ENCODE measurements around the gene VAT1. TPM values are rescaled to one million over a fixed set of nuclear protein-coding genes. Genes with fewer than 3 reads are reported as not detected.
"Not testable (repeated sequence)": the region's sequence is repeated elsewhere in the genome, so short reads cannot be mapped to it uniquely, and the experiment has no call there.

Gene VAT1
- total RNA-seq, 1 donor from 2014 or later = 567 TPM

- Mint-ChIP-seq H3K4me1 (ENCODE audit: low read depth) (no peaks in the 10 kb centered on the region), H3K27ac (ENCODE audit: unreplicated experiment) (no peak overlapping the region), H3K9me3 (ENCODE audit: low read depth) (no peaks in the 10 kb centered on the region), H3K4me3 (ENCODE audit: unreplicated experiment) (no peak overlapping the region), H3K36me3 (ENCODE audit: low read depth) (peaks cover 3% of the 10 kb centered on the region), H3K27me3 (ENCODE audit: low read depth) (no peaks in the 10 kb centered on the region)
- DNase-seq (ENCODE audit: low spot score) = no peak
- no peak for TF ChIP-seq CTCF (IDR thresholded peaks at IDR 0.05)
These were observed 40.9 kb upstream of the VAT1 start for GRCh38 chr17:43062984-43063638.

GRCh38 chr17:43056051-43056450, 33.9 kb upstream of the VAT1 start:
- no peaks in the 10 kb centered on the region for H3K9me3 Mint-ChIP-seq (ENCODE audit: low read depth)
- no peak overlapping the region for H3K4me3 Mint-ChIP-seq (ENCODE audit: unreplicated experiment)
- DNase-seq (ENCODE audit: low spot score) = no peak
- no peaks in the 10 kb centered on the region for H3K27me3 Mint-ChIP-seq (ENCODE audit: low read depth)
- H3K36me3 Mint-ChIP-seq (ENCODE audit: low read depth) = peaks cover 10% of the 10 kb centered on the region
- no peak for TF ChIP-seq CTCF (IDR thresholded peaks at IDR 0.05)
- no peaks in the 10 kb centered on the region for H3K4me1 Mint-ChIP-seq (ENCODE audit: low read depth)
- no peak overlapping the region for H3K27ac Mint-ChIP-seq (ENCODE audit: unreplicated experiment)

- H3K4me1 Mint-ChIP-seq (ENCODE audit: low read depth); H3K27ac Mint-ChIP-seq (ENCODE audit: unreplicated experiment); H3K4me3 Mint-ChIP-seq (ENCODE audit: unreplicated experiment); H3K9me3 Mint-ChIP-seq (ENCODE audit: low read depth); DNase-seq (ENCODE audit: low spot score); H3K36me3 Mint-ChIP-seq (ENCODE audit: low read depth); H3K27me3 Mint-ChIP-seq (ENCODE audit: low read depth): not testable (repeated sequence)
These were observed 30.8 kb upstream of the VAT1 start for GRCh38 chr17:43053008-43053407.

- no peaks in the 10 kb centered on the region for H3K9me3 Mint-ChIP-seq (ENCODE audit: low read depth)
- TF ChIP-seq CTCF (IDR thresholded peaks at IDR 0.05) = no peak
- no peak for DNase-seq (ENCODE audit: low spot score)
- H3K4me3 Mint-ChIP-seq (ENCODE audit: unreplicated experiment) = no peak overlapping the region
- H3K27me3 Mint-ChIP-seq (ENCODE audit: low read depth) = no peaks in the 10 kb centered on the region
- H3K4me1 Mint-ChIP-seq (ENCODE audit: low read depth) = no peaks in the 10 kb centered on the region
- peaks cover 6% of the 10 kb centered on the region for H3K36me3 Mint-ChIP-seq (ENCODE audit: low read depth)
- H3K27ac Mint-ChIP-seq (ENCODE audit: unreplicated experiment) = no peak overlapping the region
These were observed 29.8 kb upstream of the VAT1 start for GRCh38 chr17:43051969-43052368.

GRCh38 chr17:43044024-43044423, 21.8 kb upstream of the VAT1 start:
- H3K27ac Mint-ChIP-seq (ENCODE audit: unreplicated experiment) = no peak overlapping the region
- no peaks in the 10 kb centered on the region for H3K27me3 Mint-ChIP-seq (ENCODE audit: low read depth)
- H3K9me3 Mint-ChIP-seq (ENCODE audit: low read depth) = no peaks in the 10 kb centered on the region
- no peaks in the 10 kb centered on the region for H3K4me1 Mint-ChIP-seq (ENCODE audit: low read depth)
- no peak overlapping the region for H3K4me3 Mint-ChIP-seq (ENCODE audit: unreplicated experiment)
- no peak for TF ChIP-seq CTCF (IDR thresholded peaks at IDR 0.05)
- H3K36me3 Mint-ChIP-seq (ENCODE audit: low read depth) = no peaks in the 10 kb centered on the region
- DNase-seq (ENCODE audit: low spot score) = no peak

GRCh38 chr17:43043307-43043706, 21.1 kb upstream of the VAT1 start:
- no peak for TF ChIP-seq CTCF (IDR thresholded peaks at IDR 0.05)
- Mint-ChIP-seq H3K4me3 (ENCODE audit: unreplicated experiment) (no peak overlapping the region), H3K9me3 (ENCODE audit: low read depth) (no peaks in the 10 kb centered on the region), H3K27ac (ENCODE audit: unreplicated experiment) (no peak overlapping the region), H3K36me3 (ENCODE audit: low read depth) (no peaks in the 10 kb centered on the region), H3K4me1 (ENCODE audit: low read depth) (no peaks in the 10 kb centered on the region), H3K27me3 (ENCODE audit: low read depth) (no peaks in the 10 kb centered on the region)
- DNase-seq (ENCODE audit: low spot score) = no peak

Data from chondrocyte (in vitro differentiated cells).